OCI-LY7 (cell line): ENCODE data around the gene CIDEA. TPM values are rescaled to one million over a fixed set of nuclear protein-coding genes. Genes with fewer than 3 reads are reported as not detected.

Source experiments
- BruUV-seq: library from RNA; stranded (reverse); fragments of 400-500 nt; replicated peaks from 2 replicates; lab custom pipeline; 2021; lab: Mats Ljungman, UMichigan
- CTCF ChIA-PET: fragments of 300-600 bp; sonication (Branson Sonifier 250); formaldehyde crosslinking; loops from one replicate; lab custom pipeline; 2022; ENCODE audit warnings: antibody characterized with exemption; ENCODE audit not compliant: unreplicated experiment; lab: Charles Lee
- POLR2A ChIA-PET: fragments of 300-600 bp; sonication (Branson Sonifier 250); formaldehyde crosslinking; loops from one replicate; lab custom pipeline; 2022; ENCODE audit warnings: antibody characterized with exemption; lab: Charles Lee
- DNase-seq: peaks from one replicate; pipeline ENCODE4 v3.0.0-alpha.2; 2015; ENCODE audit warnings: low spot score
- H2AFZ ChIP-seq: fragments of 200-600 bp; sonication (generic), shearing (Covaris generic); 2 replicates; pipeline ENCODE4 v1.6.1; 2014; ENCODE audit warnings: mild to moderate bottlenecking, antibody characterized with exemption, low read length, moderate library complexity
- H3K27ac ChIP-seq: fragments of 200-600 bp; sonication (generic); 2 replicates; pipeline ENCODE4 v1.5.1; 2014; ENCODE audit warnings: mixed run types, low read depth, mild to moderate bottlenecking, moderate library complexity, low read length, inconsistent platforms; ENCODE audit not compliant: poor library complexity, severe bottlenecking
- H3K36me3 ChIP-seq: fragments of 200-600 bp; sonication (generic); 2 replicates; pipeline ENCODE4 v1.6.1; 2014; ENCODE audit warnings: mild to moderate bottlenecking, antibody characterized with exemption, low read length, moderate library complexity, mixed read lengths; ENCODE audit not compliant: insufficient read depth
- H3K4me1 ChIP-seq: fragments of 200-600 bp; sonication (generic); 2 replicates; pipeline ENCODE4 v1.5.1; 2014; ENCODE audit warnings: mild to moderate bottlenecking, low read length; ENCODE audit not compliant: insufficient read depth, poor library complexity, severe bottlenecking
- H3K4me2 ChIP-seq: fragments of 200-600 bp; sonication (generic); 2 replicates; pipeline ENCODE4 v1.6.1; 2014; ENCODE audit warnings: mild to moderate bottlenecking, low read length
- H3K4me3 ChIP-seq: fragments of 200-600 bp; sonication (generic); 2 replicates; pipeline ENCODE4 v1.5.1; 2014; ENCODE audit warnings: mild to moderate bottlenecking, low read depth, low read length; ENCODE audit not compliant: poor library complexity, severe bottlenecking
- H3K79me2 ChIP-seq: fragments of 200-600 bp; sonication (generic); 2 replicates; pipeline ENCODE4 v1.6.1; 2016; ENCODE audit warnings: low read depth, mild to moderate bottlenecking, low read length, moderate library complexity, mixed read lengths; ENCODE audit not compliant: insufficient read depth
- H3K9me2 ChIP-seq: fragments of 200-600 bp; sonication (generic); 2 replicates; pipeline ENCODE4 v1.6.1; 2016; ENCODE audit warnings: mild to moderate bottlenecking, low read length, mixed read lengths; ENCODE audit not compliant: insufficient read depth
- H3K9me3 ChIP-seq: fragments of 200-600 bp; sonication (generic); 2 replicates; pipeline ENCODE4 v1.6.1; 2014; ENCODE audit warnings: mild to moderate bottlenecking, mixed run types, low read length, mixed read lengths
- H4K20me1 ChIP-seq: fragments of 200-600 bp; sonication (generic); 2 replicates; pipeline ENCODE4 v1.6.1; 2014; ENCODE audit warnings: mild to moderate bottlenecking, antibody characterized with exemption, low read length, moderate library complexity, mixed read lengths; ENCODE audit not compliant: insufficient read depth
- EZH2phosphoT487 ChIP-seq: fragments of 200-600 bp; sonication (generic); IDR thresholded peaks from 2 replicates; pipeline ENCODE4 v1.6.1; 2018; ENCODE audit warnings: low read depth, borderline replicate concordance, mild to moderate bottlenecking, mixed run types, antibody characterized with exemption, low read length, moderate library complexity, mixed read lengths
- intact Hi-C: fragments of 100-400 bp; cut with micrococcal nuclease; formaldehyde crosslinking; loops from one replicate; pipeline ENCODE4 v1.10.0; 2022; ENCODE audit not compliant: unreplicated experiment
- total RNA-seq, 2 experiments: library from RNA; depleted of rRNA in 1 of 2; stranded (reverse); fragments of >200 nt in 1 of 2; shearing (Covaris generic) in 1 of 2; gene quantifications; 2 replicates each; pipeline ENCODE4 v1.2.3, GENCODE V29; 2014 to 2022
- TF ChIP-seq, protein P1 (sequence below): fragments of 200-600 bp; sonication (generic); conservative IDR thresholded peaks from 2 replicates; pipeline ENCODE4 v1.5.1; 2014; ENCODE audit warnings: mild to moderate bottlenecking, antibody characterized with exemption, low read length, moderate library complexity, mixed read lengths

The CIDEA gene
- total RNA-seq, 2 experiments from 2014 or later = not detected

DNA sequence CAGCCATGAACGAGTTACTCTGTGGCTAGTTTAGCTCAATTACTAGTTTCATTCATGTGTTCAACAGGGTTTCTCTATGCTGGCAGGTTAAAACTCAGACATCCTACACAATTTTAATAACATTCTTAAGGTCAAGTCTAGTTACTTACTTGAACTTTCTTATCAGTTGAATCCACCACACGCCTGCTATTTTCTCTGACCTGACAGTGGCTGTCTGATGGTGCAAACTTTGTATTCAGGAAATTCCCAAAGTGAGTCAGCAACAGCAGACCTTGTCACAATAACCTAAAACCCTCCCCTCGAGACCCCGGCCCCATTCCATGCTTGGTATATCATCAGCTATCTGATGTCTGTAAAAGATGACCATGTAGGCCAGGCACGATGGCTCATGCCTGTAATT is 20.8 kb upstream of the CIDEA start:
- Histone ChIP-seq H2AFZ (no peak overlapping the region), H3K27ac (no peak overlapping the region), H3K4me2 (no peak overlapping the region), H3K79me2 (no peaks in the 10 kb centered on the region), H3K9me2 (no peaks in the 10 kb centered on the region), H4K20me1 (no peaks in the 10 kb centered on the region), H3K4me3 (no peak overlapping the region), H3K9me3 (no peaks in the 10 kb centered on the region), H3K4me1 (no peaks in the 10 kb centered on the region), H3K36me3 (no peaks in the 10 kb centered on the region)
- POLR2A ChIA-PET = interaction anchor here (0.7 kb wide), 1 partner anchor 309 kb away, joined by 3 read pairs; no protein-coding TSS in a partner anchor
- TF ChIP-seq, protein P1, sequence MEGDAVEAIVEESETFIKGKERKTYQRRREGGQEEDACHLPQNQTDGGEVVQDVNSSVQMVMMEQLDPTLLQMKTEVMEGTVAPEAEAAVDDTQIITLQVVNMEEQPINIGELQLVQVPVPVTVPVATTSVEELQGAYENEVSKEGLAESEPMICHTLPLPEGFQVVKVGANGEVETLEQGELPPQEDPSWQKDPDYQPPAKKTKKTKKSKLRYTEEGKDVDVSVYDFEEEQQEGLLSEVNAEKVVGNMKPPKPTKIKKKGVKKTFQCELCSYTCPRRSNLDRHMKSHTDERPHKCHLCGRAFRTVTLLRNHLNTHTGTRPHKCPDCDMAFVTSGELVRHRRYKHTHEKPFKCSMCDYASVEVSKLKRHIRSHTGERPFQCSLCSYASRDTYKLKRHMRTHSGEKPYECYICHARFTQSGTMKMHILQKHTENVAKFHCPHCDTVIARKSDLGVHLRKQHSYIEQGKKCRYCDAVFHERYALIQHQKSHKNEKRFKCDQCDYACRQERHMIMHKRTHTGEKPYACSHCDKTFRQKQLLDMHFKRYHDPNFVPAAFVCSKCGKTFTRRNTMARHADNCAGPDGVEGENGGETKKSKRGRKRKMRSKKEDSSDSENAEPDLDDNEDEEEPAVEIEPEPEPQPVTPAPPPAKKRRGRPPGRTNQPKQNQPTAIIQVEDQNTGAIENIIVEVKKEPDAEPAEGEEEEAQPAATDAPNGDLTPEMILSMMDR = no peak
- TF ChIP-seq EZH2phosphoT487 = no peak
- BruUV-seq = no TSS peak
- CTCF ChIA-PET = no interaction called here
- intact Hi-C loops = loop anchor here (10.0 kb wide), 1 partner anchor 179 kb away; no protein-coding TSS in a partner anchor
- no peak for DNase-seq

DNA sequence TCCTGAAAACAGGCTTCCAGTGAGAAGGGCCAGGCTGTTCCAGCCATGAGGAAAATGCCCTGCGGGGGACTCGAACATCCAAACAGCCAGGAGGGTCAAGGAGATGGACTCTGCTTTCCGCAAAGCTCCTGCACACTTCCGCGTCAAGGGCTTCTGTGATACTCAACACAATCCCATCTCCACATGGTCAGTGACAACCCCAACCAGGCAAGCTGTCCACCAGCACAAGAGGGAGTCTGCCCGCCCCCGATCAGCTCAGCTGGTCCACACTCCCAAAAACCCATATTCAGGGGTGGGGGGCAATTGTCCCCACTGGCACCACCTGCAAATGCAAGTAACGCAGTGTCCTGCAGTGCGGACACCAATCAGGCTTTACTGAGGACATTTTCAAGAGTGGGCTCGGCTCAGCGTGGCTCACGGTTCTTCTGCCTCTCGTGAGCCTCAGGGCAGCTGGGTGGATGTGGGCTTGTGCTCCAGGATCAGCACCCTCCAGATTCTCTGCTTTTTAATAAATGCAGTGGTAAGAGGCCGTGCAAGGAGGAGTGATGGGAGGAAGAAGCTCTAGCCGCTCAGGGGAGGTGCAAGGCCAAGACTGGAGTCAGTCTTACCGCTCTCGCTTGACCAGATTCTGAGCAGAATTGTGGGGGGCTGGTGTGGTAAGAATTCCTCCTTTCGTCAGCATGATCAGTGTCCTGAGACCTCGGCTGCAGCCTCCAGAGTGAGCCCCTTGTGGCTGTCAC is 19.5 kb upstream of the CIDEA start:
- no peak overlapping the region for H3K4me3 ChIP-seq
- CTCF ChIA-PET = no interaction called here
- no peak for DNase-seq

More for the DNA sequence above, 19.5 kb upstream of the CIDEA start:
- H2AFZ ChIP-seq = no peak overlapping the region
- BruUV-seq = no TSS peak
- no peaks in the 10 kb centered on the region for H3K9me2 ChIP-seq
- H3K4me1 ChIP-seq = no peaks in the 10 kb centered on the region
- POLR2A ChIA-PET = no interaction called here
- no peaks in the 10 kb centered on the region for H3K36me3 ChIP-seq
- H3K4me2 ChIP-seq = no peak overlapping the region
- no peaks in the 10 kb centered on the region for H4K20me1 ChIP-seq
- intact Hi-C loops = loop anchor here (5.0 to 10.0 kb wide), 3 partner anchors 180 to 577 kb away; no protein-coding TSS in a partner anchor
- TF ChIP-seq, protein P1 = no peak
- TF ChIP-seq EZH2phosphoT487 = no peak
- H3K9me3 ChIP-seq = no peaks in the 10 kb centered on the region
- H3K79me2 ChIP-seq = no peaks in the 10 kb centered on the region
- no peak overlapping the region for H3K27ac ChIP-seq
